ENCODE results near the gene RBM6.
"Not testable (repeated sequence)": the region's sequence is repeated elsewhere in the genome, so short reads cannot be mapped to it uniquely, and the experiment has no call there.

The RBM6 gene

GRCh38 chr3:49939858-49940666 is at the start of gene RBM6:
RBM6 (plus strand) TSS chr3:49940150; CDS start chr3:49962642, 22,492 bp downstream.
- DNase-seq, result peak; percentile 94 to 97

GRCh38 chr3:49895791-49896190 is 44.2 kb upstream of the RBM6 start:
- no peak for DNase-seq

- no peak for DNase-seq
Observed at GRCh38 chr3:49896345-49896744, 43.6 kb upstream of the RBM6 start.

- DNase-seq, result no peak
Observed at GRCh38 chr3:49898991-49899390, 41.0 kb upstream of the RBM6 start.

GRCh38 chr3:49899815-49900214 is 40.1 kb upstream of the RBM6 start:
- no peak for DNase-seq

GRCh38 chr3:49900491-49901153 is 39.3 kb upstream of the RBM6 start:
- no peak for DNase-seq

GRCh38 chr3:49901366-49902339 is 38.3 kb upstream of the RBM6 start:
- DNase-seq, result peak in 1 of 2 donors; percentile 58

GRCh38 chr3:49902511-49903345 is 37.2 kb upstream of the RBM6 start:
- DNase-seq, result no peak

GRCh38 chr3:49903451-49904424 is 36.2 kb upstream of the RBM6 start, which contains the start of gene MST1R:
MST1R (minus strand) TSS chr3:49903873; CDS start chr3:49903609, 264 bp downstream.
- peak; percentile 33 to 55 for DNase-seq

- DNase-seq, result not testable (repeated sequence)
Observed at GRCh38 chr3:49904448-49904847, 35.5 kb upstream of the RBM6 start.

- peak; percentile 59 to 68 for DNase-seq
Observed at GRCh38 chr3:49906073-49906743, 33.7 kb upstream of the RBM6 start.

GRCh38 chr3:49908373-49909199 is 31.4 kb upstream of the RBM6 start:
- DNase-seq, result no peak

GRCh38 chr3:49910409-49911123 is 29.4 kb upstream of the RBM6 start:
- no peak for DNase-seq

- no peak for DNase-seq
Observed at GRCh38 chr3:49911124-49911420, 28.9 kb upstream of the RBM6 start.

- no peak for DNase-seq
Observed at GRCh38 chr3:49911611-49912010, 28.3 kb upstream of the RBM6 start.

GRCh38 chr3:49912881-49913281 is 27.1 kb upstream of the RBM6 start:
- no peak for DNase-seq

- peak in 1 of 2 donors; percentile 22 for DNase-seq
Observed at GRCh38 chr3:49914906-49915305, 25.0 kb upstream of the RBM6 start.

GRCh38 chr3:49916686-49917085 is 23.3 kb upstream of the RBM6 start:
- DNase-seq, result no peak
